ENCODE data around the gene TBC1D14. TPM values are rescaled to one million over a fixed set of nuclear protein-coding genes. Genes with fewer than 3 reads are reported as not detected.

Gene TBC1D14
- total RNA-seq, 1 experiment from 2014 or later, result 50.2 TPM

- Histone ChIP-seq H2BK120ac (ENCODE audit: low read depth, low read length, poor library complexity, severe bottlenecking) (no peak overlapping the region), H3K14ac (ENCODE audit: insufficient read depth, low read length) (no peak overlapping the region), H4K5ac (ENCODE audit: insufficient read length, low read depth, low read length) (no peak overlapping the region), H2AK5ac (ENCODE audit: insufficient read length, low read length) (no peak overlapping the region), H3K9me3 (ENCODE audit: control insufficient read depth, low read depth, low read length) (no peaks in the 10 kb centered on the region), H3K4me2 (ENCODE audit: insufficient read depth, insufficient read length, low read length) (no peak overlapping the region), H3K56ac (ENCODE audit: insufficient read length, low read depth, low read length) (no peak overlapping the region), H3K9ac (ENCODE audit: extremely low read depth, insufficient read length, low read length) (no peak overlapping the region), H3K79me2 (ENCODE audit: insufficient read depth, low read length) (peaks cover 1% of the 10 kb centered on the region; the same call in 1 of the 2 replicates), H3K27ac (ENCODE audit: insufficient read length, low read depth, low read length) (no peak overlapping the region), H2BK20ac (ENCODE audit: low read depth, low read length, poor library complexity, severe bottlenecking) (no peak overlapping the region), H4K8ac (replicated peaks; ENCODE audit: insufficient read length, low read depth, low read length) (no peak overlapping the region), H2AFZ (ENCODE audit: low read length) (no peak overlapping the region), H4K20me1 (ENCODE audit: control insufficient read depth, insufficient read depth, insufficient read length) (peaks cover 5% of the 10 kb centered on the region), H3K79me1 (ENCODE audit: insufficient read depth, low read depth, low read length, poor library complexity, severe bottlenecking) (no peaks in the 10 kb centered on the region), H3T11ph (ENCODE audit: low read length) (no peak overlapping the region), H3K23me2 (ENCODE audit: insufficient read length, low read depth, low read length, poor library complexity, severe bottlenecking) (no peaks in the 10 kb centered on the region), H3K18ac (ENCODE audit: insufficient read length, low read depth, low read length) (no peak overlapping the region), H2BK5ac (ENCODE audit: insufficient read length, low read length) (no peak overlapping the region), H3K23ac (ENCODE audit: insufficient read length, low read depth, low read length) (no peak overlapping the region), H4K91ac (ENCODE audit: insufficient read length, low read depth, low read length) (no peak overlapping the region), H2BK15ac (ENCODE audit: low read depth, low read length) (no peak overlapping the region), H3K4ac (ENCODE audit: low read depth, low read length) (no peak overlapping the region), H3K27me3 (ENCODE audit: insufficient read depth, low read length) (no peaks in the 10 kb centered on the region), H3K4me1 (ENCODE audit: insufficient read depth, low read length) (no peaks in the 10 kb centered on the region), H2BK12ac (ENCODE audit: insufficient read length, low read depth, low read length) (no peak overlapping the region)
- H3K9me3 Mint-ChIP-seq, result no peaks in the 10 kb centered on the region
- H3K36me3 Mint-ChIP-seq (ENCODE audit: insufficient read depth in 1 of 3, low read depth in 3 of 3), result peaks cover 7 to 31% (median 30%) of the 10 kb centered on the region in 3 experiments; a peak in 5 of 7 replicates
- no peak overlapping the region; a peak in 1 of 7 replicates for H3K27ac Mint-ChIP-seq
- H3K27me3 Mint-ChIP-seq (ENCODE audit: low read depth), result no peaks in the 10 kb centered on the region
- DNase-seq, result no peak
- no peak overlapping the region for H3K4me3 Mint-ChIP-seq
- WGBS (ENCODE audit: extremely low coverage, insufficient read length, low lambda C conversion rate), result no CpG with 5 or more reads among the region's 9 CpGs
- TF ChIP-seq CTCF (conservative IDR thresholded peaks at IDR 0.05), result no peak
- H3K4me1 Mint-ChIP-seq, result peaks cover 20 to 23% of the 10 kb centered on the region in 2 experiments
Observed at GRCh38 chr4:6929339-6929811, 19.7 kb downstream of the TBC1D14 start.
